ENCODE data around the gene GTF2H3. TPM values are rescaled to one million over a fixed set of nuclear protein-coding genes. Genes with fewer than 3 reads are reported as not detected.

Gene GTF2H3
- total RNA-seq: 10 to 100 TPM; 19.3 to 28.9 (median 25.2) TPM

DNA sequence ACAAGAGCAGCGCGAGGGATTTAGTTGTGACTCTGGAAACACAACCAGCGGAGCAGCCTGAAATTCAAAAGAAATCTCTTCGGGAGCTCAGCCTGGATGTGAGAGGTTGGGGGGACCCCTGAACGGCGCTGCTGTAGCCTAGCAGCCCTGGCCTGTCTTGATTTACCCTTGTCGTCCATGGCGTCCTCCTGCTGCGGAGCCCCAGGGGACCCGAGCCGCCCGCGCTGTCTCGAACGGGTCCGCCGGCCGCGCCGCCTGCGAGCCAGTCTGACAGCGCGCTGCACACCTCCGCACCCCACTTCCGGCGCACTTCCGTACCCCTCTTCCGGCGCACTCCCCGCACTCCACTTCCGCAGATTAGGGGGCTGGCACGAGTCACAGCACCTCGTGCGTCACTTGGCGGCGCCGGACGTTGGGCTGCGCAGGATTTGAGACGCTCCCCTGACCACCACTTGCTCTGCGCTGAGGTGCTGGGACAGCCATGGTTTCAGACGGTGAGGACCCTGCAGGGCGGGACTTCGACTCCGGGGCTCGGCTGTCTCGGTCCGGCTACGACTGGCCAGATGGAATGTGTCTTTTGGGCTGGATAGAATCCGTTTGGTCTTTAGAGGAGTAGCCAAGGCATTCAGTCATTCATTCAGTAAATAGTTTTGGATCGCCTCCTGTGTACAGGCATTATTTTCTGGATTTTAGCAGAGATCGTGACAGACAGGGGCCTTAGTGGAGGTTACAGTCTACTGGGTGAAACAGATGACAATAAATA is at the start of gene GTF2H3, which contains the start of gene EIF2B1:
GTF2H3 (plus strand) TSS at position 451 of the 763 bp plus-strand sequence; CDS start at position 482, 31 bp downstream.
EIF2B1 (minus strand) TSS at position 308 of the 763 bp plus-strand sequence; CDS start at position 179, 129 bp downstream.
- Histone ChIP-seq H3K4me1 (peaks cover 5 to 29% (median 13%) of the 10 kb centered on the region in 3 donors), H3K36me3 (peaks cover 0 to 47% of the 10 kb centered on the region in 2 donors), H3K27me3 (no peaks in the 10 kb centered on the region), H3K27ac (peak within 1 kb of the TSS; percentile 79 to 91 (median 84)), H3K4me3 (peak within 1 kb of the TSS; percentile 63 to 67), H3K9me3 (no peaks in the 10 kb centered on the region)
- 0% methylated on average over 6 to 9 of the region's 52 CpGs for WGBS, 2 donors (ENCODE audit: low coverage in 1 of 2)
- TF ChIP-seq POLR2A (IDR thresholded peaks at IDR 0.05) (peak; percentile 76), EP300 (IDR thresholded peaks at IDR 0.05) (no peak), CTCF (IDR thresholded peaks at IDR 0.05) (no peak), POLR2AphosphoS5 (IDR thresholded peaks at IDR 0.05) (peak; percentile 91)
- peak; percentile 100 for ATAC-seq

DNA sequence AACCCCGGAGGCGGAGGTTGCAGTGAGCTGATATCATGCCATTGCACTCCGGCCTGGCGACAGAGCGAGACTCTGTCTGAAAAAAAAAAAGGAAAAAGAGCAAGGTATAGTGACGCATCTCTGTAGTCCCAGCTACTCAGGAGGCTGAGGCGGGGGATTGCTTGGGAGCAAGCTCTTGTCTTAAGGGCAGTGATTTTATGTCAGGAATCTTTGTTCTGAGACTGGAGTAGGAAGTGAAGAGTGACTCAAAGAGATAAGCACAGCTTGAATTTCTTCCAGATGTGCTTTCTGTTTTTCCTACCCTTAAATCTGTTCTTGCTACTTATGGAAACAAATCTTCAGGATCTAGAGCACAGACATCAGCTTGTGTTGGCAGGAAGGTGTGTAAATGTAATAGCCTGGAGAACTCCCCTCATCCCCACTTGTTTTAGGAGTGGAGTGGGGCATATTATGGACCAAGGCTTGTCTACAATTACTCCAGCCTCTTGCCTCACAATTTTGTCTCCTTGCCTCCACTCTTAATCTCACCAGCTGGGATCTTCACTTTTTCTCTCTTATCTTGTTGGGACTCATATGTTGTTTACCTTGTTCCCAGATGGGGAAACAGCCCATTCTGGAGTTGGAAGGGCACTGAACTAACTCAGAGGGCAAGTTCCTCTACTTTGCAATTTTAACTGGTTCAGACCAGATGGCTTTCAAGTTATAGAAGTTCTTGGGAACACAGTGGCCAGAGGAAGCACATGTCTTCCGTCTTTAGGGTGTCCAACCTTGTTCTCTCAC is 41.7 kb upstream of the GTF2H3 start:
- ATAC-seq: no peak
- Histone ChIP-seq H3K36me3 (peaks cover 0 to 98% of the 10 kb centered on the region in 2 donors), H3K9me3 (no peaks in the 10 kb centered on the region), H3K27ac (no peak overlapping the region), H3K4me1 (peaks cover 0 to 59% (median 8%) of the 10 kb centered on the region in 3 donors), H3K4me3 (no peak overlapping the region), H3K27me3 (no peaks in the 10 kb centered on the region)
- TF ChIP-seq POLR2AphosphoS5 (IDR thresholded peaks at IDR 0.05) (no peak), CTCF (IDR thresholded peaks at IDR 0.05) (no peak), EP300 (IDR thresholded peaks at IDR 0.05) (no peak), POLR2A (IDR thresholded peaks at IDR 0.05) (no peak)
- 52 to 63% methylated on average over 2 to 3 of the region's 8 CpGs for WGBS, 2 donors (ENCODE audit: low coverage in 1 of 2)

DNA sequence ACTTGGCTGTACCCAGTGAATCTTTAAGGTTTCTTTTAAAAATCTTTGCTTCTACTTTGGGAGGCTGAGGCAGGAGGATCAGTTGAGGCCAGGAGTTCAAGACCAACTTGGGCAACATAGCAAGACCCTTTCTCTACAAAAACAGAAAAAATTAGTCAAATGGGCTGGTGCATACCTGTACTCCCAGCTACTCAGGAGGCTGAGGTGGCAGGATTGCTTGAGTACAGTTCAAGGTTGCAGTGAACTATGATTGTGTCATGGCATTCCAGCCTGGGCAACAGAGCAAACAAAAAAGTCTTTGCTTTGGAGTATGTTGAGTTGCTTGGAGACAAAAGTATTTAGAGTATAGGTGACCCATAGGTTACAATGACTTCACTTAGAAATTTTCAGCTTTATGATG is 37.9 kb upstream of the GTF2H3 start:
- no peak for ATAC-seq
- no peak overlapping the region for H3K4me3 ChIP-seq
- no peaks in the 10 kb centered on the region for H3K27me3 ChIP-seq
- H3K4me1 ChIP-seq: peaks cover 0 to 36% (median 1%) of the 10 kb centered on the region in 3 donors
- TF ChIP-seq CTCF (IDR thresholded peaks at IDR 0.05): no peak
- TF ChIP-seq POLR2A (IDR thresholded peaks at IDR 0.05): no peak
- TF ChIP-seq POLR2AphosphoS5 (IDR thresholded peaks at IDR 0.05): no peak
- no peak for TF ChIP-seq EP300 (IDR thresholded peaks at IDR 0.05)
- H3K36me3 ChIP-seq: peaks cover 0 to 85% of the 10 kb centered on the region in 2 donors
- H3K27ac ChIP-seq: no peak overlapping the region
- no peaks in the 10 kb centered on the region for H3K9me3 ChIP-seq

DNA sequence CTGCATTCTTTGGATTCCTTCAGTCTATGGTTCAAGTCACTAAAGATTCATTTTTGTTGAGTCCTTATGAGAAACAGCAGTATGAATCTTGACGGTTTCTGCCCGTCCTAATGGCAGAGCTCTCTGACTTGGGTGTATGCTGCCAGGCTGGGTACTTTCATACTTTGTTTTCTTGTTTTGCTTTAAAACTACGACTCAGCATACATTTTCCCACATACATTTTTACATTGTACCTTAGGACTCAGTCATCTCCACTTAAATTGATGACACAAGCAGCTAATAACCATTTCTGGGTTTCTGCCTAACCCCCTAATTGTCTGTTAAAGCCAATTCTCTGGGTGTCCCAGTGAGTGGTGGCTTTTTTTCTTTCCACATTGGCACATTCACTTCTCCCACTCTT is 36.5 kb upstream of the GTF2H3 start:
- no peak for ATAC-seq
- peaks cover 0 to 71% of the 10 kb centered on the region in 2 donors for H3K36me3 ChIP-seq
- no peaks in the 10 kb centered on the region for H3K9me3 ChIP-seq
- TF ChIP-seq EP300 (IDR thresholded peaks at IDR 0.05): no peak
- TF ChIP-seq POLR2AphosphoS5 (IDR thresholded peaks at IDR 0.05): no peak
- no peak for TF ChIP-seq POLR2A (IDR thresholded peaks at IDR 0.05)
- TF ChIP-seq CTCF (IDR thresholded peaks at IDR 0.05): no peak
- H3K27ac ChIP-seq: no peak overlapping the region
- H3K4me1 ChIP-seq: peaks cover 0 to 29% (median 7%) of the 10 kb centered on the region in 3 donors
- no peaks in the 10 kb centered on the region for H3K27me3 ChIP-seq
- WGBS, 2 donors (ENCODE audit: low coverage in 1 of 2): 75 to 83% methylated on average over 1 to 3 of the region's 3 CpGs
- no peak overlapping the region for H3K4me3 ChIP-seq
